Activated B cell treated with CpG ODN at 0.5 μM for 24 hours (primary cell): ENCODE measurements around the gene GALNS. TPM values are rescaled to one million over a fixed set of nuclear protein-coding genes. Genes with fewer than 3 reads are reported as not detected.

Experiments
- ATAC-seq: fragments of 200-7000 bp; cut with Tn5 transposase; one replicate; pipeline ENCODE4 v1.10.0; 2021; ENCODE audit warnings: low read depth, mild to moderate bottlenecking, moderate library complexity
- CTCF ChIA-PET: fragments of 350-600 bp; sonication (Branson Sonifier 250); formaldehyde crosslinking; loops from one replicate; lab custom pipeline; 2021; ENCODE audit warnings: antibody characterized with exemption; lab: Charles Lee
- POLR2A ChIA-PET: fragments of 350-600 bp; sonication (Branson Sonifier 250); formaldehyde crosslinking; loops from one replicate; lab custom pipeline; 2021; ENCODE audit warnings: antibody characterized with exemption; lab: Charles Lee
- DNase-seq: peaks from one replicate; pipeline ENCODE4 v3.0.0; 2022
- H3K27ac Mint-ChIP-seq: one replicate; pipeline ENCODE4 v1.8.0; 2020; ENCODE audit warnings: mixed read lengths
- H3K27me3 Mint-ChIP-seq: one replicate; pipeline ENCODE4 v1.8.0; 2021; ENCODE audit warnings: mixed read lengths
- H3K36me3 Mint-ChIP-seq: one replicate; pipeline ENCODE4 v1.8.0; 2021; ENCODE audit warnings: low read depth, mixed read lengths
- H3K4me1 Mint-ChIP-seq: one replicate; pipeline ENCODE4 v1.8.0; 2021; ENCODE audit warnings: mixed read lengths
- H3K4me3 Mint-ChIP-seq: one replicate; pipeline ENCODE4 v1.8.0; 2020; ENCODE audit warnings: mild to moderate bottlenecking, mixed read lengths
- H3K9me3 Mint-ChIP-seq: one replicate; pipeline ENCODE4 v1.8.0; 2020; ENCODE audit warnings: mixed read lengths
- intact Hi-C: fragments of 100-400 bp; cut with micrococcal nuclease; formaldehyde crosslinking; loops from one replicate; pipeline ENCODE4 v1.15.1; 2024
- total RNA-seq: library from RNA; stranded (reverse); gene quantifications from 2 replicates; pipeline ENCODE4 v1.2.3, GENCODE V29; 2022
- TF ChIP-seq, protein P1 (sequence below): fragments of 200-600 bp; IDR thresholded peaks from one replicate; pipeline ENCODE4 v1.8.0; 2022; ENCODE audit warnings: antibody characterized with exemption, mild to moderate bottlenecking

The GALNS gene
- total RNA-seq, 1 donor from 2014 or later: 48.3 TPM

DNA sequence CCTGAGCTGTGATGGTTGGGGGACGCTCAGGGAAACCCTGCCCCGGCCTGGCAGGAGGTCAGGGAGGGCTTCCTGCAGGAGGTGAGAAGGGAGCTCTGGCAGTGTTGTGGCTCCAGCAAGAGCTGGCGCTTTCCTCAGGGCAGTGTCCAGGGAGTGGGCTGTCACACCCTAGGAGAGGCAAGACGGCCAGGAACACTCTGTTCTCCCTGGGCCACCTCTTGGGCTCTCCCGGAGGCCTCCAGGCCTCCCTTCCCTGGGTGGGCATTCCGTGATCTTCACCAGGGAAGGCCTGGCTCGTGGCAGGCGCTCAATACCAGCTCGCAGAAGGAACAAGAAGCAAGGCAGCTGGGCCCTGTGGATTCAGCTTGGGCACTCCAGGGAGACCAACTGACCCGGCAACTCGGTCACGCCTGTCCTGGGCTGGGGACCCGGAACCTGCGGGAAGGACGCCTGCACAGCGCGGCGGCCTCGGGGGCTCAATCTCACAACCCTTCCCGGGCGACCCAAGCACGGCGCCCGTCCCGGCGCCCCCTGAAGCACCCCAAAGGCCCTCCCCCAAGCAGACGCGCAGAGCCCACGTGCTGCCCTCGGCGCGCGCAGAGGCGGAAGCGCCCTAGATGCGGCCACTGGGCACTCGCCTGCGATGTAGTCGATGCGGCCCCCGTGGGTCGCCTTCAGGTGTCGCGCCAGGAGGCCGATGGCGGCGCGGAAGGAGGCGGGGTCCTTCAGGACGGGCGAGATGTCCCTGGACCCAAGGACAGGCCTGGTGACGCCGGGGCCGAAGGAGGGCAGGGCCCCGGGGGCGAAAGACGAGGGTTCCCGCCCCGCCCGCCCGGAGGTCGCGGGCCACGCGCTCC, 45.6 kb downstream of the GALNS start:
- POLR2A ChIA-PET: interaction anchor here (0.6 to 6.0 kb wide), 26 partner anchors 8 to 407 kb away, joined by 3 to 52 read pairs (median 4); partner anchors contain the start of genes CDT1, GALNS, MVD and PIEZO1

DNA sequence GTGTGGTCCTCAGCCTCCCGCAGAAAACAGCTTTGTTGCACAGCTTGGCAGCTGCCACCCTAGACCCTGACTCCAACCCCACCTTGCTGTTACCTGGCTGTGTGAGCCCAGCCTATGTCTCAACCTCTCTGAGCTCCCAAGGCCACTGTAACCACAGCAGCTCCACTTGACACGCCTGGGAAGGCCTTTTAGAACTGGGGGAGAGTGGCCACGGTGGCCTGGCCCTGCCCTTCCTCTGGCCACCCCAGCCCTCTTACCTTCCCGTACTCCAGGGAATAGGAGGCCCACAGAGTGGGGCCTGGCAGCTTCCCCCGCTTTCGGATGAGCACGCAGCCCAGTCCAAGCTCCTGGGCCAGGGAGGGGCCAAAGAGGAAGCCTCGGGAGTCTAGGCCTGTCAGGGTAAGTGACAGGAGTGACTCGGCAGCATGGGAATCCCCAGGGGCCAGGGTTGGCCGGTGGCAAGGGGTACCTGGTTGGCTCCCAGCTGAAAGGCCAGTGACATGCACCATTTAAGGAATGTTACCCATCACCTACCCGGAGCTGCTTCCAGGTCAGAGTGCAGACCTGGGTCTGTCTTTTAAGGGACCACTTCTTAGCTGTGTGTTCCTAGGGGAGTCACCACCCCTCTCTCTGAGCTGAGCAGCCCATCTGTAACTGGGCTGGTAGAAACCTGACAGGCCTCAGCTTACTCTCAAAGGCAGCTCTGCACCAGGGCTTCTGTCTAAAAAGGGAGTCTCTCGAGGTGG, 46.4 kb downstream of the GALNS start:
- ChIA-PET CTCF (interaction anchor here (1.3 to 2.9 kb wide), 4 partner anchors 28 to 73 kb away, joined by 3 to 15 read pairs (median 4); partner anchors contain the start of genes GALNS and TRAPPC2L), POLR2A (interaction anchor here (0.6 to 6.0 kb wide), 14 partner anchors 7 to 407 kb away, joined by 3 to 52 read pairs (median 12); partner anchors contain the start of genes CDT1, GALNS, PIEZO1 and TRAPPC2L)
- TF ChIP-seq, protein P1, sequence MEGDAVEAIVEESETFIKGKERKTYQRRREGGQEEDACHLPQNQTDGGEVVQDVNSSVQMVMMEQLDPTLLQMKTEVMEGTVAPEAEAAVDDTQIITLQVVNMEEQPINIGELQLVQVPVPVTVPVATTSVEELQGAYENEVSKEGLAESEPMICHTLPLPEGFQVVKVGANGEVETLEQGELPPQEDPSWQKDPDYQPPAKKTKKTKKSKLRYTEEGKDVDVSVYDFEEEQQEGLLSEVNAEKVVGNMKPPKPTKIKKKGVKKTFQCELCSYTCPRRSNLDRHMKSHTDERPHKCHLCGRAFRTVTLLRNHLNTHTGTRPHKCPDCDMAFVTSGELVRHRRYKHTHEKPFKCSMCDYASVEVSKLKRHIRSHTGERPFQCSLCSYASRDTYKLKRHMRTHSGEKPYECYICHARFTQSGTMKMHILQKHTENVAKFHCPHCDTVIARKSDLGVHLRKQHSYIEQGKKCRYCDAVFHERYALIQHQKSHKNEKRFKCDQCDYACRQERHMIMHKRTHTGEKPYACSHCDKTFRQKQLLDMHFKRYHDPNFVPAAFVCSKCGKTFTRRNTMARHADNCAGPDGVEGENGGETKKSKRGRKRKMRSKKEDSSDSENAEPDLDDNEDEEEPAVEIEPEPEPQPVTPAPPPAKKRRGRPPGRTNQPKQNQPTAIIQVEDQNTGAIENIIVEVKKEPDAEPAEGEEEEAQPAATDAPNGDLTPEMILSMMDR: no peak
- no peak for ATAC-seq
- Mint-ChIP-seq H3K9me3 (no peaks in the 10 kb centered on the region), H3K27me3 (no peaks in the 10 kb centered on the region), H3K36me3 (peaks cover 13% of the 10 kb centered on the region), H3K27ac (peak overlapping the region; percentile 86), H3K4me1 (peaks cover 17% of the 10 kb centered on the region), H3K4me3 (peak overlapping the region; percentile 91)
- intact Hi-C loops: loop anchor here (2.0 to 10.0 kb wide), 2 partner anchors 26 to 694 kb away; partner anchors contain the start of genes PIEZO1 and SPG7
- DNase-seq: no peak

More for the DNA sequence above, 45.6 kb downstream of the GALNS start:
- TF ChIP-seq, protein P1: no peak
- peak overlapping the region; percentile 91 for H3K4me3 Mint-ChIP-seq
- no peaks in the 10 kb centered on the region for H3K9me3 Mint-ChIP-seq
- H3K27ac Mint-ChIP-seq: peak overlapping the region; percentile 86
- no peaks in the 10 kb centered on the region for H3K27me3 Mint-ChIP-seq
- ATAC-seq (peak; percentile 45), DNase-seq (peak; percentile 70)
- peaks cover 13% of the 10 kb centered on the region for H3K36me3 Mint-ChIP-seq
- H3K4me1 Mint-ChIP-seq: peaks cover 17% of the 10 kb centered on the region
- CTCF ChIA-PET: interaction anchor here (0.6 to 2.9 kb wide), 7 partner anchors 24 to 74 kb away, joined by 3 to 15 read pairs (median 3); partner anchors contain the start of genes GALNS and TRAPPC2L
- intact Hi-C loops: loop anchor here (1.0 to 10.0 kb wide), 4 partner anchors 8 to 694 kb away; partner anchors contain the start of genes CDH15, CDT1, PIEZO1 and SPG7

DNA sequence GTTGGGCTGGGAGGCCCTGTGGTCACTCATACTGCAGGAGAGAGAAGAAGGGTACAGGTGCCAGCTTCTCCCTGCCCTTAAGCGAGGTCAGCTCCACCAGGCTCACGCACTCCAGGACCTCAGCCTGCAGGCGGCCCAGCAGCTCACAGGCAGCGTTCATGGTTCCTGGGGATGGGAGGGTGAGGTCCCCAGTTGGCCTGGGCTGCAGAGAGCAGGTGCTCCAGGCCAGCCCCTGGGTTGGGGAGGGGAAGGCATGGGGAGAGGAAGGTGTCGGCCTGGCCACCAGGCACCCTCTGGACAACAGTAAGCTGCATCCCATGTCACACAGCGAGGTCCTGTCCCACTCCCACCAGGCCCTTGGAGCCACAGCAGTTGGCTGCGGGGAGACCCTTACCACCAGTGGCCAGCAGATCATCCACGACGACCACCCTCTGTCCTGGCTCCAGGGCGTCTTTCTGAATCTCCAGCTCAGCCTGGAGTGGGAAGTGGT, 47.0 kb downstream of the GALNS start:
- no peaks in the 10 kb centered on the region for H3K9me3 Mint-ChIP-seq
- H3K4me3 Mint-ChIP-seq: no peak overlapping the region
- POLR2A ChIA-PET: interaction anchor here (1.0 to 6.0 kb wide), 8 partner anchors 9 to 73 kb away, joined by 3 to 52 read pairs (median 17); partner anchors contain the start of genes GALNS, PIEZO1 and TRAPPC2L
- intact Hi-C loops: loop anchor here (2.0 to 10.0 kb wide), 2 partner anchors 25 to 695 kb away; partner anchors contain the start of genes PIEZO1 and SPG7
- CTCF ChIA-PET: interaction anchor here (1.3 to 2.0 kb wide), 2 partner anchors 40 to 72 kb away, joined by 3 to 6 read pairs; no protein-coding TSS in a partner anchor
- no peak for DNase-seq
- H3K27ac Mint-ChIP-seq: peak overlapping the region; percentile 12
- no peaks in the 10 kb centered on the region for H3K27me3 Mint-ChIP-seq
- peaks cover 13% of the 10 kb centered on the region for H3K36me3 Mint-ChIP-seq
- H3K4me1 Mint-ChIP-seq: peaks cover 17% of the 10 kb centered on the region
- ATAC-seq: no peak
- TF ChIP-seq, protein P1: no peak

DNA sequence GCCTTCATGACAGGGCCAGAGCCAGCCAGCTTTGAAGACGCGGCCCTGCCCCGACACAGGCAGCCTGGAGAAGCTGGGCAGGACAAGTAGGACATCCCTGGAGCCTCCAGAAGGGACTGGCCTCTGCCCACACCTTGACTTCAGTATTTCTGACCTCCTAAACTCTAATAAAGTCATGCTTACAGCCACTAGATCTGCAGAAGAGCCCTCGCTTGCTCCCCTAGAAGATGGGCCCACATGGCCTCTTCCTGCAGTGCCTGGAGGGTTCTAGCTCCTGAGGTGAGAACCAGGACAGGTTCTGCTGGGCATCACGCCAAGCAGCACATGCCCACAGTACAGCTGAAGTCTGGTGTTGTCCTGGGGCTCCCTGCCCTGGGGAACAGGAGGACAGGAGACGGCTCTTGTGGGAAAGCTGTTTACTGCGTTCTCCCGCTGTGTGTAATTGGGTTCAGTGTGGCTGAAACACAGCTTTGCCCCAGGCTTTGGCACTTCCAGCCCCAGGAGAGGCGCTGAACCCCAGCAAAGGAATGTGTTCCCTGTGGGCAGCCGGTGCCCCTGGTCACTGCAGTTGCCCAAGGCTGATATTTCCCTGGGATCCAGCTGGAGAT, 47.6 kb downstream of the GALNS start:
- H3K4me3 Mint-ChIP-seq: peak overlapping the region; percentile 15
- intact Hi-C loops: no loop called here
- peaks cover 17% of the 10 kb centered on the region for H3K4me1 Mint-ChIP-seq
- DNase-seq (no peak), ATAC-seq (no peak)
- H3K27me3 Mint-ChIP-seq: no peaks in the 10 kb centered on the region
- ChIA-PET CTCF (interaction anchor here (2.0 kb wide), 1 partner anchor 72 kb away, joined by 6 read pairs; no protein-coding TSS in a partner anchor), POLR2A (interaction anchor here (2.3 to 6.0 kb wide), 3 partner anchors 26 to 63 kb away, joined by 8 to 52 read pairs (median 39); partner anchors contain the start of genes GALNS, PIEZO1 and TRAPPC2L)
- peaks cover 13% of the 10 kb centered on the region for H3K36me3 Mint-ChIP-seq
- H3K9me3 Mint-ChIP-seq: no peaks in the 10 kb centered on the region
- TF ChIP-seq, protein P1: no peak
- H3K27ac Mint-ChIP-seq: no peak overlapping the region
